Uterus (tissue), 4 donors: ENCODE measurements around the gene MYH11. TPM values are rescaled to one million over a fixed set of nuclear protein-coding genes. Genes with fewer than 3 reads are reported as not detected.

ENCODE experiments used
- DNase-seq, 2 donors: peaks; one replicate each; pipeline ENCODE4 v3.0.0-alpha.2; 2019 to 2020
- H3K27ac ChIP-seq, 2 donors: fragments of 200-600 bp; sonication (generic); 1 replicate in 1 of 2; 2 replicates in 1 of 2; pipeline ENCODE4 v1.5.1; 2016 to 2018
- H3K27me3 ChIP-seq, 2 donors: fragments of 200-600 bp; sonication (generic); one replicate each; pipeline ENCODE4 v1.5.1; 2018 to 2019; ENCODE audit warnings: control low read depth in 1 of 2
- H3K36me3 ChIP-seq, 2 donors: fragments of 200-600 bp; sonication (generic); one replicate each; pipeline ENCODE4 v1.5.1; 2019; ENCODE audit warnings: control low read depth in 1 of 2
- H3K4me1 ChIP-seq, 2 donors: fragments of 200-600 bp; sonication (generic); one replicate each; pipeline ENCODE4 v1.5.1; 2018 to 2019; ENCODE audit warnings: control low read depth in 1 of 2
- H3K4me3 ChIP-seq, 2 donors: fragments of 200-600 bp; sonication (generic); 1 replicate in 1 of 2; 2 replicates in 1 of 2; pipeline ENCODE4 v1.5.1; 2018 to 2019; ENCODE audit warnings: mild to moderate bottlenecking in 1 of 2
- H3K9me3 ChIP-seq, 2 donors: fragments of 200-600 bp; sonication (generic); one replicate each; pipeline ENCODE4 v1.5.1; 2019; ENCODE audit warnings: control low read depth in 1 of 2
- POLR2A ChIP-seq, 2 donors: fragments of 450-650 bp; IDR thresholded peaks; one replicate each; pipeline ENCODE4 v1.6.1; 2016; ENCODE audit warnings: antibody characterized with exemption in 2 of 2, mild to moderate bottlenecking in 1 of 2, moderate library complexity in 1 of 2
- intact Hi-C: fragments of 100-400 bp; cut with DNase I; formaldehyde crosslinking; loops from one replicate; pipeline ENCODE4 v1.15.1; 2023; ENCODE audit warnings: low total_unique reads
- total RNA-seq, 4 donors: library from RNA; depleted of rRNA in 3 of 4; stranded (reverse); fragments of >200 nt in 3 of 4; gene quantifications; one replicate each; pipeline versions ENCODE4 v1.1.0 to v1.2.4, GENCODE V29; 2014 to 2023
- TF ChIP-seq, protein P1 (sequence below), 4 experiments: fragments of 200-600 bp in 2 of 4; fragments of 450-650 bp in 2 of 4; sonication (generic) in 2 of 4; IDR thresholded peaks; one replicate each; pipeline ENCODE4 v1.5.1; 2016 to 2019; ENCODE audit warnings: antibody characterized with exemption in 4 of 4, mild to moderate bottlenecking in 2 of 4, moderate library complexity in 1 of 4
- donor health status: DM: yes; HTN: yes; CAD: no.

Gene MYH11
- total RNA-seq, 4 donors from 2014 or later: 447 to 1,893 (median 822) TPM

- no peaks in the 10 kb centered on the region for H3K9me3 ChIP-seq
- no peak for DNase-seq
- no peak for TF ChIP-seq POLR2A (IDR thresholded peaks at IDR 0.05)
- TF ChIP-seq, protein P1, sequence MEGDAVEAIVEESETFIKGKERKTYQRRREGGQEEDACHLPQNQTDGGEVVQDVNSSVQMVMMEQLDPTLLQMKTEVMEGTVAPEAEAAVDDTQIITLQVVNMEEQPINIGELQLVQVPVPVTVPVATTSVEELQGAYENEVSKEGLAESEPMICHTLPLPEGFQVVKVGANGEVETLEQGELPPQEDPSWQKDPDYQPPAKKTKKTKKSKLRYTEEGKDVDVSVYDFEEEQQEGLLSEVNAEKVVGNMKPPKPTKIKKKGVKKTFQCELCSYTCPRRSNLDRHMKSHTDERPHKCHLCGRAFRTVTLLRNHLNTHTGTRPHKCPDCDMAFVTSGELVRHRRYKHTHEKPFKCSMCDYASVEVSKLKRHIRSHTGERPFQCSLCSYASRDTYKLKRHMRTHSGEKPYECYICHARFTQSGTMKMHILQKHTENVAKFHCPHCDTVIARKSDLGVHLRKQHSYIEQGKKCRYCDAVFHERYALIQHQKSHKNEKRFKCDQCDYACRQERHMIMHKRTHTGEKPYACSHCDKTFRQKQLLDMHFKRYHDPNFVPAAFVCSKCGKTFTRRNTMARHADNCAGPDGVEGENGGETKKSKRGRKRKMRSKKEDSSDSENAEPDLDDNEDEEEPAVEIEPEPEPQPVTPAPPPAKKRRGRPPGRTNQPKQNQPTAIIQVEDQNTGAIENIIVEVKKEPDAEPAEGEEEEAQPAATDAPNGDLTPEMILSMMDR (IDR thresholded peaks at IDR 0.05): peak in 1 of 4 experiments; percentile 5
- H3K4me1 ChIP-seq: peaks cover 0 to 7% of the 10 kb centered on the region in 2 donors
- no peaks in the 10 kb centered on the region for H3K36me3 ChIP-seq
- H3K4me3 ChIP-seq: no peak overlapping the region
- H3K27me3 ChIP-seq: no peaks in the 10 kb centered on the region
- H3K27ac ChIP-seq: no peak overlapping the region
- intact Hi-C loops: loop anchor here (10.0 kb wide), 1 partner anchor 347 kb away; no protein-coding TSS in a partner anchor
Observed at GRCh38 chr16:15777533-15778203, 79.2 kb downstream of the MYH11 start.

DNA sequence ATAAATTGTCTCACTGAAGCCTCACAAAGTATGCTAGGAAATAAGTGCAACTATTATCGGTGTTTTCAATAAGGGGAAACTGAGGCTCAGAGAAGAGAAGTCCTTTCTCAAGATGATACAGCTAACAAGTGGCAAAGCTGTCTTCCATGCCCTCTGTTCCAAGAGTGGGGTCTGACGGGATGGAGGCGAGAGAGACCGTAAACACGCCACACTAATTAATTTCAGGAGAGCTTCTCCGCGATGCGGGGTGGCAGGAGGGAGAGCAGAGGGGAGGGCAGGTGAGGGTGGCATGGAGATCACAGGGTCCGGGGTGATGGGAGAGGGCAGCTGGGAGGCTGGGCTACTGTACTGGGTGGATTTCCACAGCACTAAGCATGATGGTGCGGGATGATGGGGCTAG lies 80.3 kb downstream of the MYH11 start:
- Histone ChIP-seq H3K27me3 (no peaks in the 10 kb centered on the region), H3K4me3 (no peak overlapping the region), H3K4me1 (peaks cover 0 to 7% of the 10 kb centered on the region in 2 donors), H3K9me3 (no peaks in the 10 kb centered on the region), H3K36me3 (no peaks in the 10 kb centered on the region), H3K27ac (peak overlapping the region in 1 of 2 donors; percentile 9)
- DNase-seq: no peak
- TF ChIP-seq POLR2A (IDR thresholded peaks at IDR 0.05): no peak
- TF ChIP-seq, protein P1 (IDR thresholded peaks at IDR 0.05): no peak
- intact Hi-C loops: loop anchor here (10.0 kb wide), 1 partner anchor 348 kb away; no protein-coding TSS in a partner anchor

DNA sequence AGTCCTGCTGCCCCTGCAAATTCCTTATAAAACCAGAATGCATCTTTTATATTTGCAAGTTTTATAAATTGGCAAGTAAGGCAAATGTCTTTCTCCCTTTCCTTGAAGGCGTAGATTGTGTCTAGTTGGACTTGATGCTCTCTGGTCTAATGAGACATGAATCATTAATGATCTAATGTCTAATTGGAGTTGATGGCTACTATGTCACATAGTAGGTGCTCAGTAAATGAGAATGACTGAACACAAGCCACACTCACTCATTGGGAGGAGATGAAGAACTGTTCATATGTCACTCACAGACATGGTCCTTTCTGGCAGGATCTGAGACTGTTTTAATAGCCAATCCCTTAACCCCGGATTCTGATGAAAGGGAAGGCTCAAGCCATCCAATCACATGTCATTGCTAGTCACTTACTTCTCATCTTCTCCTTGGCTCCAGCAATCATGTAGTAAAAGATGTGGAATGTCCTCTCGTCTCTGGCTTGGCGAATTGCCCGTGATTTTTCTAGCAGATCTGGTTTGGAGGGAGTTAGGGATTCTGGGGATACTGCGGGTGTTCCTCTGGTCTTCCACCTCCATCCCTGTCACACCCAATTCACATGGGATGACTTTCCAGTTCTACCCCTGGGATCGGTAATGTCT lies 81.0 kb downstream of the MYH11 start:
- intact Hi-C loops: loop anchor here (10.0 kb wide), 1 partner anchor 349 kb away; no protein-coding TSS in a partner anchor
- peaks cover 0 to 7% of the 10 kb centered on the region in 2 donors for H3K4me1 ChIP-seq

GRCh38 chr16:15775209-15775608 lies 81.6 kb downstream of the MYH11 start:
- Histone ChIP-seq H3K36me3 (no peaks in the 10 kb centered on the region), H3K27me3 (no peaks in the 10 kb centered on the region), H3K4me1 (peaks cover 0 to 7% of the 10 kb centered on the region in 2 donors), H3K27ac (peak overlapping the region; percentile 28 to 57), H3K9me3 (no peaks in the 10 kb centered on the region), H3K4me3 (no peak overlapping the region)
- intact Hi-C loops: loop anchor here (10.0 kb wide), 1 partner anchor 350 kb away; no protein-coding TSS in a partner anchor
- DNase-seq: no peak
- TF ChIP-seq, protein P1 (IDR thresholded peaks at IDR 0.05): no peak

More for the DNA sequence above, 81.0 kb downstream of the MYH11 start:
- no peaks in the 10 kb centered on the region for H3K36me3 ChIP-seq
- H3K4me3 ChIP-seq: no peak overlapping the region
- no peaks in the 10 kb centered on the region for H3K27me3 ChIP-seq
- no peaks in the 10 kb centered on the region for H3K9me3 ChIP-seq
- H3K27ac ChIP-seq: peak overlapping the region; percentile 9 to 29
- peak in 1 of 2 donors; percentile 52 for DNase-seq
- TF ChIP-seq POLR2A (IDR thresholded peaks at IDR 0.05): no peak
- TF ChIP-seq, protein P1 (IDR thresholded peaks at IDR 0.05): no peak

DNA sequence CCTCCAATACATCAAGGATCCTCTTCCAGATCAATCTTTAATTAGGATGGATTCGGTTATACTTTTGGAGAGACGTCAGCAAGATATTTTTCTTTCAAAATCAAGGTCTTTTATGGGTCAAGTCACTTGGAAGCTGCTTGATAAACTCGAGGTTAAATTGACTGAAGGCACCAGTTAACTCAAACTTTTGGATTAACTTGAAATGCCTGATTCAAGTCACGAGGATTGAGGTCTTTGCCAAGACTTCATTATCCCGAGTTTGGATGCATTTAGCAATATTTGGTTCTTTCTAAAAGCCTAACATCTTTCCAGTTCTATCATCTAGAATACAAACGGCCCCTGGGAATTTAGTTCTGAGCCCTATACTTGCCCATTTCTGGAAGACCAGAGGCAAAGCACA lies 82.9 kb downstream of the MYH11 start:
- peak overlapping the region; percentile 28 to 57 for H3K27ac ChIP-seq
- H3K4me1 ChIP-seq: peaks cover 0 to 7% of the 10 kb centered on the region in 2 donors
- no peak for DNase-seq
- no peaks in the 10 kb centered on the region for H3K36me3 ChIP-seq
- no peak for TF ChIP-seq POLR2A (IDR thresholded peaks at IDR 0.05)
- TF ChIP-seq, protein P1 (IDR thresholded peaks at IDR 0.05): no peak
- no peaks in the 10 kb centered on the region for H3K9me3 ChIP-seq
- H3K4me3 ChIP-seq: no peak overlapping the region
- intact Hi-C loops: loop anchor here (10.0 kb wide), 1 partner anchor 351 kb away; no protein-coding TSS in a partner anchor
- no peaks in the 10 kb centered on the region for H3K27me3 ChIP-seq
